CD4-positive, alpha-beta T cell treated with Interleukin-4 for 4 hours (primary cell): ENCODE data around the gene CGB3.
A peak's percentile ranks its signal among the peaks of the same experiment; 100 is the strongest.
"Not testable (repeated sequence)": the region's sequence is repeated elsewhere in the genome, so short reads cannot be mapped to it uniquely, and the experiment has no call there.

Source experiments
- DNase-seq: peaks from one replicate; pipeline ENCODE4 v3.0.0-alpha.2; 2020

Gene CGB3

GRCh38 chr19:49024233-49024632, at the start of gene CGB3:
CGB3 (minus strand) TSS chr19:49024333; CDS start chr19:49023971, 362 bp downstream.
- DNase-seq: not testable (repeated sequence)

GRCh38 chr19:49071860-49072547, 47.9 kb upstream of the CGB3 start:
- no peak for DNase-seq

GRCh38 chr19:49070416-49070815, 46.3 kb upstream of the CGB3 start:
- DNase-seq: no peak

GRCh38 chr19:49069026-49069425, 44.9 kb upstream of the CGB3 start:
- DNase-seq: no peak

GRCh38 chr19:49067554-49067953, 43.4 kb upstream of the CGB3 start:
- DNase-seq: no peak

GRCh38 chr19:49065905-49066512, 41.9 kb upstream of the CGB3 start:
- no peak for DNase-seq

- no peak for DNase-seq
These were observed 40.9 kb upstream of the CGB3 start, which contains the start of gene NTF4 for GRCh38 chr19:49064768-49065611. NTF4 (minus strand) TSS chr19:49064818; CDS start chr19:49061997, 2,821 bp downstream.

- DNase-seq: no peak
These were observed 40.0 kb upstream of the CGB3 start for GRCh38 chr19:49064029-49064629.

- no peak for DNase-seq
These were observed 37.3 kb upstream of the CGB3 start for GRCh38 chr19:49061445-49061844.

GRCh38 chr19:49061000-49061399, 36.9 kb upstream of the CGB3 start:
- DNase-seq: no peak

GRCh38 chr19:49059053-49059452, 34.9 kb upstream of the CGB3 start:
- no peak for DNase-seq

GRCh38 chr19:49058562-49058961, 34.4 kb upstream of the CGB3 start:
- no peak for DNase-seq

- peak; percentile 14 for DNase-seq
These were observed 33.6 kb upstream of the CGB3 start, which contains the start of gene CGB7 for GRCh38 chr19:49057636-49058234. CGB7 (minus strand) TSS chr19:49057749; CDS start chr19:49055375, 2,374 bp downstream.

- DNase-seq: not testable (repeated sequence)
These were observed 32.9 kb upstream of the CGB3 start for GRCh38 chr19:49056902-49057596.

GRCh38 chr19:49056101-49056901, 32.2 kb upstream of the CGB3 start:
- DNase-seq: peak; percentile 27

GRCh38 chr19:49050376-49051033, 26.4 kb upstream of the CGB3 start:
- not testable (repeated sequence) for DNase-seq

GRCh38 chr19:49049834-49050233, 25.7 kb upstream of the CGB3 start:
- DNase-seq: not testable (repeated sequence)

- not testable (repeated sequence) for DNase-seq
These were observed 24.9 kb upstream of the CGB3 start, which contains the start of gene CGB8 for GRCh38 chr19:49049011-49049410. CGB8 (minus strand) TSS chr19:49049111; CDS start chr19:49048739, 372 bp downstream.

- not testable (repeated sequence) for DNase-seq
These were observed 19.4 kb upstream of the CGB3 start, which contains the start of gene CGB5 for GRCh38 chr19:49043548-49043947. CGB5 (plus strand) TSS chr19:49043848; CDS start chr19:49044210, 362 bp downstream.

GRCh38 chr19:49042666-49043065, 18.5 kb upstream of the CGB3 start:
- not testable (repeated sequence) for DNase-seq
